Urinary bladder (tissue), 4 donors: ENCODE data around the gene WDR18. TPM values are rescaled to one million over a fixed set of nuclear protein-coding genes. Genes with fewer than 3 reads are reported as not detected.
A peak's percentile ranks its signal among the peaks of the same experiment; 100 is the strongest.

Experiments used
- DNase-seq: peaks from one replicate; pipeline ENCODE4 v3.0.0-alpha.2; 2015; ENCODE audit errors: extremely low spot score
- H3K27ac ChIP-seq: one replicate; pipeline ENCODE4 v1.5.1; 2013; ENCODE audit warnings: low read depth, mild to moderate bottlenecking, moderate library complexity
- H3K36me3 ChIP-seq: one replicate; pipeline ENCODE4 v1.6.1; 2013; ENCODE audit warnings: mild to moderate bottlenecking, moderate library complexity; ENCODE audit not compliant: insufficient read depth
- H3K4me1 ChIP-seq: one replicate; pipeline ENCODE4 v1.6.1; 2013; ENCODE audit warnings: mild to moderate bottlenecking, moderate library complexity; ENCODE audit not compliant: insufficient read depth
- H3K4me3 ChIP-seq: one replicate; pipeline ENCODE4 v1.5.1; 2013; ENCODE audit warnings: low read depth, low read length
- WGBS: extraction: QIAGEN DNeasy Blood & Tissue Kit; methylation state at CpG from one replicate; pipeline ENCODE4 v1.1.7; 2013; 5-methylcytosine and 5-hydroxymethylcytosine counted together
- polyA plus RNA-seq: library from polyadenylated mRNA; stranded (reverse); fragments of 200-250 nt; gene quantifications from one replicate; pipeline ENCODE4 v1.2.3, GENCODE V29; 2013
- total RNA-seq: library from RNA; depleted of rRNA; stranded (reverse); fragments of >200 nt; gene quantifications from one replicate; pipeline ENCODE4 v1.2.3, GENCODE V29; 2014
- donor health status: healthy with polysubstance abuse.
- donor health status: healthy.

The WDR18 gene
- total and polyA plus RNA-seq, 2 donors: 23.3 to 36.6 TPM

DNA sequence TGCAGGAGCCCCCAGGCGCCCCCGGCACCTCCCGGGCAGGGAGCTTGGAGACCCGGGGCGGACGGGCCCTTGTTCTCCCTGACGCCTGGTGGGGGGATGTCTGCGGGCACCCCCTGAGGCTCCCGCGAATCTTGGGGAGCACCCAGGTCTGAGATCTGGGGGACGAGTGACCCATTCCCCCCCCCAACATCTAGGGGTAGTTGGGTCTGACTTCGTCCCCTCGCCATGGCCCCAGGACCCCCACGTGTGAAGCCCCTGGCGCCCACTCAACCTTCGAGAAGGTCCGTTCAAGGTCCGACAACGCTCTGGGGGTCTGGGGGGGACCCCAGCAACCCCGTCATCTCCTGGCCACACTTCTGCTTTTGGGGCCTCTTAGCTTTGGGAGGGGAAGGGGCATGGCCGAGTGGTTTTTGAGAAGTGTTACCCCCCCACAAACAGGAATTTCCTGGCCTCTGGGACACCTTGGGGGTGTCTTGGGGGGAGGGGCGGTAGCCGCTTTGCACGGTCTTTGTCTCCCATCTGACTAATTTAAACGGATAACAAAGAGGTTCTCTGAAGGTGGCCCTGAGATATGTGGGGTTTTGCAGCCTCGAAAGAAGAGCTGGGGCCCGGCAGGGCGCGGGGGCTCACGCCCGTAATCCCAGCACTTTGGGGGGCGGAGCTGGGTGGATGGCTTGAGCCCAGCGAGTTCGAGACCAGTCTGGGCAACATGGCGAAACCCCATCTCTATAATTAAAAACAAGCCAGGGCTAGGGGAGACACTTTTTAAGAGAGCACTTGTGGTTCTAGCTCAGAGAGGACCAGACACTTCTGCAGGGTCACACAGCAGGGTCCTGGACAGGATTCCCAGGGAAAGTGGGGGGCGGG lies 42.9 kb downstream of the WDR18 start:
- H3K4me3 ChIP-seq: peak overlapping the region; percentile 93

DNA sequence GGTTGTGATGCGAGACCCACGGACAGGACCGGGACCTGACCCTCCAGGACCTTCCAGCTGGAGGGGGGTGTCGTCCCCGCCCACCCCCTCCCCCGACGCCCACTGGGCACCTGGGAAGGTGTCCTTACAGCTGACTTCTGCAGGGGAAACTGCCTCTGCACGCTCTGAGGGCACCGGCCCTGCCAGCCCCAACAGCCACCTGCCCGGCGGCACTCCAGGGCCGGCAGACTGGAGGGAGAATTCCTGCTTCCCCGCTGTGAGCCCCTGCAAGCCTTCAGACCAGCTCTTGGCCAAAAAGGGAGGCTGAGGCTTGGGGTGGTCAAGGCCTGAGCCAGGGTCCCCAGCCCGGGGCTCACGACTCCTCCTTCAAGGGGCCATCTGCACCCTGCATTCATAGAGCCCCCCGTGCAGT lies 43.5 kb downstream of the WDR18 start:
- Histone ChIP-seq H3K27ac (peak overlapping the region; percentile 92), H3K36me3 (no peaks in the 10 kb centered on the region), H3K4me3 (peak overlapping the region; percentile 93), H3K4me1 (peaks cover 2% of the 10 kb centered on the region)
- WGBS: 3% methylated on average over 16 of the region's 16 CpGs
- DNase-seq: no peak

More for the DNA sequence above, 42.9 kb downstream of the WDR18 start:
- WGBS: 1% methylated on average over 36 of the region's 36 CpGs
- peaks cover 2% of the 10 kb centered on the region for H3K4me1 ChIP-seq
- H3K27ac ChIP-seq: peak overlapping the region; percentile 96
- H3K36me3 ChIP-seq: no peaks in the 10 kb centered on the region
- DNase-seq: no peak

DNA sequence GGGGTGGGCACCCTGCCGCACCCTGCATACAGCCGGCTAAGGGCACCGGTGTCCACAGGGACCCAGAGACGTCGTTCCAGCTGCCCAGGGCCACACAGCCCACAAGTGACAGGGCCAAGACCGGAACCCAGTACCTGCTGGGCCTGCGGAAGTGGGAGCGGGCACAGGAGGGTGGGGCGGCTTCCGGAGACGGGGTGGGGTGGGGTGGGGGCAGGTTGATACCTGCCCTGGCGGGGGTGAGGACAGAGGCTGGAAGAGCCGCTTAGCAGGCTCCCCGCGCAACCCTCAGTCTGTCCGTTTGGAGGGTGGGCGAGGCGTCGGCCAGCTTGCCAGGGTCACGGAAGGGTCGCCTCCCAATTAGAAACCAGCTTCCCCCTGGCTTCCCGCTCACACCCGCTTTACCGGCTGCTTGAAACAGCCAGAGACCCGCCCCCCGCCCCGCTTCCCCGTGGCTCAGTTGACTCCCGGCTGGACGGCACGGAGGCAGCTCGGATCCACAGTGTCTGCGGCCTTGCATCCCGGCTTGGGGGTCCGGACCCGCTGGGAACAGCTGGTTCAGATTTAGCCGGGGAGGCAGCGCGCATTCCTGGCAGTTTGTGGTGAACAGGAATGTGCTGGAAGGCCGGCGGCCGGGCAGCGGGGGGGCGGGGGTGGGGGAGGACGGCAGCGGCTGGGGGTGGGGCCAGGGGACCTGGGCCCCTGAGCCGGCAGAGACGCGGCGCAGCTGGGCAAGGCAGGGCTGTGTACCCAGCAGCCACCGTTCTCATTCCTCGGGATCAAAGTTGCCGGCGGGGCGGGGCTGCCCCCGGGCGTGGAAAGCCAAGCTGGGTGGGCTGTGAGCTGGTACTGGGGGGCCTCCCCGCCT lies 44.1 kb downstream of the WDR18 start:
- under 1% methylated on average over 58 of the region's 58 CpGs for WGBS
- Histone ChIP-seq H3K4me1 (peaks cover 2% of the 10 kb centered on the region), H3K27ac (peak overlapping the region; percentile 92), H3K36me3 (no peaks in the 10 kb centered on the region), H3K4me3 (peak overlapping the region; percentile 93)
- no peak for DNase-seq

DNA sequence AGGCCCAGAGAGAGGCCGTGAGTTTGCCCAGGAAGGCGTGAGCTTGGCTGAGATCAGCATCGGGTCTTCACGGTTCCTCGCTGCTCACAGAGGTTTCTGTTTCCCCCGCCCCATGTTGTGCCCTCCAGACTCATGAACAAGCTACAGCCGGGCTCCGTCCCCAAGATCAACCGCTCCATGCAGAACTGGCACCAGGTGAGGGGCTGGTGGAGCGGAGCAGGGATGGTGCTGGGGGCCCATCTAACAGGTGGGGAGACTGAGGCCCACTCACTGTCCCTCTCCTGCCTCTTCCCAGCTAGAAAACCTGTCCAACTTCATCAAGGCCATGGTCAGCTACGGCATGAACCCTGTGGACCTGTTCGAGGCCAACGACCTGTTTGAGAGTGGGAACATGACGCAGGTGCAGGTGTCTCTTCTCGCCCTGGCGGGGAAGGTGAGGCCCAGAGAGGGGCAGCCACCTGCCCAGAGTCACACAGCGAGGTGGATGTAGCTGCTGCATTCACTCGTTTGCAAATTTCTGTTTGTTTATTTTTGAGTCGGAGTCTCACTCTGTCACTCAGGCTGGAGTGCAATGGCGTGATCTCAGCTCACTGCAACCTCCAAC lies 48.2 kb downstream of the WDR18 start:
- H3K27ac ChIP-seq: no peak overlapping the region
- peaks cover 2% of the 10 kb centered on the region for H3K4me1 ChIP-seq
- 87% methylated on average over 20 of the region's 20 CpGs for WGBS

DNA sequence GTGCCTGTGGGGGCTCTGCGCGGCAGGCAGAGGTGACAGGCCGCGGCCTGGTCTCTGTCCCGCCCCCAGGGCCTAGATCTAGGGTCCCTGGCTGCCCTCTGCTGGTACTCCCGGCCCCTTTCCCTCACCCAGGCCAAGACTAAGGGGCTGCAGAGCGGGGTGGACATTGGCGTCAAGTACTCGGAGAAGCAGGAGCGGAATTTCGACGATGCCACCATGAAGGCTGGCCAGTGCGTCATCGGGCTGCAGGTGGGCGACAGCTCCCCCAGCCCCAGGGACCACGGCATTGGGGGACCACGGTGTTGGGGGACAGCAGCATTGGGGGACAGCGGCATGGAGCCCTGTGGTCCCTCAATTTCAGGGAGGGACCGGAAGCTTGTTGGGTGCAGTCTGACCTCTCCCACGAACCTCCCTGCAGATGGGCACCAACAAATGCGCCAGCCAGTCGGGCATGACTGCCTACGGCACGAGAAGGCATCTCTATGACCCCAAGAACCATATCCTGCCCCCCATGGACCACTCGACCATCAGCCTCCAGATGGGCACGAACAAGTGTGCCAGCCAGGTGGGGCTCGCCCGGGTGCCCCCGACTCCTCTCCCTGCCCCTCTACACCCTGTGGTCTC lies 52.0 kb downstream of the WDR18 start:
- H3K36me3 ChIP-seq: no peaks in the 10 kb centered on the region
- no peak overlapping the region for H3K27ac ChIP-seq
- no peak for DNase-seq
- H3K4me3 ChIP-seq: no peak overlapping the region
- no peaks in the 10 kb centered on the region for H3K4me1 ChIP-seq
- 88% methylated on average over 29 of the region's 29 CpGs for WGBS

More for the DNA sequence above, 48.2 kb downstream of the WDR18 start:
- no peak overlapping the region for H3K4me3 ChIP-seq
- DNase-seq: no peak
- no peaks in the 10 kb centered on the region for H3K36me3 ChIP-seq

DNA sequence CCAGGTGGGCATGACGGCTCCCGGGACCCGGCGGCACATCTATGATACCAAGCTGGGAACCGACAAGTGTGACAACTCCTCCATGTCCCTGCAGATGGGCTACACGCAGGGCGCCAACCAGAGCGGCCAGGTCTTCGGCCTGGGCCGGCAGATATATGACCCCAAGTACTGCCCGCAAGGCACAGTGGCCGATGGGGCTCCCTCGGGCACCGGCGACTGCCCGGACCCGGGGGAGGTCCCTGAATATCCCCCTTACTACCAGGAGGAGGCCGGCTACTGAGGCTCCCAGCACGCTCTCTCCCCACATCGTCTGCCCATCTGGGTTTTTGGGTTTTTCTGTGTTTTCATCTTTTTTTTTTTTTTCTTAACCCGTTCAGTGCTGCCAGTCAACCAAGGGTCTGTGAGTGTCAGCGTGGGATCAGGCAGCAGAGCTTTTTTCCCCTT lies 53.5 kb downstream of the WDR18 start:
- peak overlapping the region; percentile 46 for H3K27ac ChIP-seq
- 74% methylated on average over 22 of the region's 22 CpGs for WGBS
- no peaks in the 10 kb centered on the region for H3K4me1 ChIP-seq
- H3K4me3 ChIP-seq: no peak overlapping the region
- no peak for DNase-seq
- no peaks in the 10 kb centered on the region for H3K36me3 ChIP-seq

DNA sequence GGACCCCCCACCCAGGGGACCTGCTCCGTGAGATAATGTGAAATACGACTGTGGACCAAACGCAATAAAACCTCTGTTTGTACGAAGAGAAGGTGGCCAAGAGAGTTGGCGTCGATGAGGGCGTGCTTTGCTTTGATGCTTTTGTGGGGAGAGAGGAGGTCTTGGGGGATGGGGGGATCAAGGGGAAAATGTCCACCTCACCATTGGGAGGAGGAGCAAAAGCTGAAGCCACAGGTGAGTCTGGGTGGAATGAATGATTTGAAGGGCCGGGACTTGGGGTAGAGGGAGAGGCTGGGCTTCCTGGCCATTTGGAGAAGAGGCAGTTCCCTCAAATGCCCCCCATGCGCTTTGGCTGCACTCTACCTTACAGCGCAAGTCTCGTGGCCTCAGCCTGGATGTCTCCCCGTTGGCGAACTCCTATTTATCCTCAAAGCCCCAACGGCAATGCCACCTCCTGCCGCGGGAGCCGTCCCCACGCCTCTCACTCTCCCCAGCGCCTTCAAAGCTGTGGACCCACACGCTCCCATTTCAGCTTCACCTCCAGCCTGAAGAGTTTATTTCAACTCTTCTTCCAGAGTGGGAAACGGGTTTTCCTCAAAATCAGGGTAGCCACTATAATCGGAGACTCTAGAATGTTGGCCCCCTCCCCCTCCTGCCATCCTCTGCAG lies 55.0 kb downstream of the WDR18 start:
- Histone ChIP-seq H3K27ac (no peak overlapping the region), H3K4me1 (no peaks in the 10 kb centered on the region), H3K36me3 (no peaks in the 10 kb centered on the region), H3K4me3 (no peak overlapping the region)
- WGBS: 48% methylated on average over 22 of the region's 22 CpGs
- no peak for DNase-seq

DNA sequence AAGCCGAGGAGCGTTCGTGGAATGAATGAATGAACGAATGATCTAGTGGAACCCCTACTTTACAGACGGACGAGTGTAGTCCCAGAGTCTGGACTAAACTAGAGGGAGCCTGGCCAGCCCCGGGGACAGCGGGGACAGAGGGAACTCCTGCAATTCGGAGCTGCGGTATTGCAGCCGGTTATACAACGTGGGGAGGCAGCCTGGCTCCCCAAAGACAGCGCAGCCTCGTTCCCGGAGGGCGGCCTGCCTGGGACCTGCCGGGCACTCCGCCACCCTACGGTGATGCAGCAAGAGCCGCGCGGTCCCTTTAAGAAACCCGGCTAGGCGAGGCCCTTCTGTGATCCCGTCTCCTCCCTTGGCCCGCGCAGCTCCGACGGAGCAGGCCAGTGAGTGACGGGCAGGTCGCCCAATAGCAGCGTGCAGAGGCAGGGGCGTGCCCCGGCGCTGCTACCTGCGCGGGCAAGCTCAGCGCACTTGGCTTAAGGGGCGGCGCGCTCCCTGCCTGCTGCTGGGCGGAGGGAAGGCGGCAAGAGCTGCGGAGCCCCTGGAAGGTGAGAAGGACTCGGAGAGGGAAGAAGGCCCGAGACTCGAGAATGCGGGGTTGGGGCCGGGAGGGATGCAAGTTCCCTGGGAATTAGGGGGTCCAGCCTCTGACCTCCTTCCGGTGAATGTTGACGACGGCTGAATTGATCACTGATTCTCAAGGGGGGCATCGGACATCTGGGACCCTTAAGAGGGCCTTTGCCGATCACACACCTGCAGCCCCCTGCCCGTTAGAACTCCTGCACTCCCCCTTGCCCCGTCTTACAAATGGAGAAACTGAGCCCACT lies 55.7 kb downstream of the WDR18 start, which contains the start of gene ABCA7:
Gene ABCA7 (plus strand): TSS at position 462 of the 830 bp plus-strand sequence. CDS start 1,255 bp downstream, outside the sequence.
- H3K4me1 ChIP-seq: no peaks in the 10 kb centered on the region

DNA sequence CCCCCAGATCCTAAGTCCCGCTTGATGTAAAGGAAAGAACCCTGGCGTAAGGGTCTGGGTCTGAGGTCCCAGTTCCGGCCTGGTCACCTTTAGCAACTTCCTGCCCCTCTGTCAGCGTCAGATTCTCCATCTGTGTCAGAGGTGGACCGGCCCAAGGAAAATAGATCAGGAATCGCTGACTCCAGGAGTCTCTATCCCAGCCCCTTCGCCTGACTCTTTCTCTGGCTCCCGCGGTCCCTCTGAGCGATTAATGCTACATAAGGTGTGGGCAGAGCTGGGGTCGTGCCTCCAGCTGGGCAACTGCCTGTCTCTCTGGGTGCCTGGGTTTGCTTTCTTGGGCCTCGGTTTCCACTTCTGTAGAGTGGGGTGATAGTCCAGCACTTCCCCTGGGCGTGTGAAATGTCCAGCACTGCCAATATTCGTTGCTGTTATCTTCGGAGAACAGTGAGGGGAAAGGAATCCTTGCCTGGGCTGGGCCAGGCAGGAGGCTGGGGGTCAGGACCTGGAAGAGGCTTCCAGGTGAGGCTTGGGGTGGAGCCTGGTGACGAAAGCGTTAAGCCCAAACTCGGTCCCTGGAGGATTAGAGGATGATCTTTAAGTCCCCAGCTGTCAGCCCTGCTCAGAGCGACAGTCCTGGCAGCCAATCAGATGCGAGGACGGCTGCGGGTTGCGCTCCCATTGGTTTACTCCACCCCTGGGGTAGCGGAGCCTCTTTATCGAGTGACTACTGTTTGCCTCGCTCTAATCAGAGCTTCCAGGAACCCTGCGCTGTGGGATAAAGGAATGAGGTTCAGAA lies 56.5 kb downstream of the WDR18 start:
- H3K4me1 ChIP-seq: no peaks in the 10 kb centered on the region
- H3K36me3 ChIP-seq: no peaks in the 10 kb centered on the region
- WGBS: 1% methylated on average over 27 of the region's 27 CpGs
- DNase-seq: no peak
- peak overlapping the region; percentile 37 for H3K4me3 ChIP-seq
- H3K27ac ChIP-seq: no peak overlapping the region

More for the DNA sequence above, 55.7 kb downstream of the WDR18 start, which contains the start of gene ABCA7:
- Histone ChIP-seq H3K27ac (no peak within 1 kb of the TSS), H3K36me3 (no peaks in the 10 kb centered on the region), H3K4me3 (peak within 1 kb of the TSS; percentile 37)
- WGBS: under 1% methylated on average over 56 of the region's 56 CpGs
- DNase-seq: peak; percentile 89

DNA sequence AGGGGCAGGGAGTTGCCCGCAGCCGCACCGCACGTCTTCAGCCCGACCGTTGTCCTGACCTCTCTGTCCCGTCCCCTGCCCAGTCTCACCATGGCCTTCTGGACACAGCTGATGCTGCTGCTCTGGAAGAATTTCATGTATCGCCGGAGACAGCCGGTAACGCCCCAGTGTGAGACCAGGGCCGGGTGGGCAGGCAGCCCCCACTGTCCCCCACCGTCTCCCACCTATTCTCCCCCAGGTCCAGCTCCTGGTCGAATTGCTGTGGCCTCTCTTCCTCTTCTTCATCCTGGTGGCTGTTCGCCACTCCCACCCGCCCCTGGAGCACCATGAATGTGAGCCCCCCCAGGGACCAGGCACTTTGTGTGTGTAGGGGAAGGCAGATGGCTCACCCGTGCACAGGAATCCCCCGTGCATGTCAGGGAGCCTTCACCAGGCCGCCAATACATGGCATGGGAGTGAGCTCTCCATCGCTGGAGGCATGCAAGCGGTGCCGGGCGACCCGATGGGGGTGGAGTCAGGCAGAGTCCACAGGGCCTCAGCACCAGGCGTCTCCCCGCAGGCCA lies 57.2 kb downstream of the WDR18 start:
- no peak overlapping the region for H3K27ac ChIP-seq
- H3K4me3 ChIP-seq: no peak overlapping the region
- no peak for DNase-seq
- 33% methylated on average over 26 of the region's 26 CpGs for WGBS
- H3K36me3 ChIP-seq: no peaks in the 10 kb centered on the region
- H3K4me1 ChIP-seq: no peaks in the 10 kb centered on the region
